ENCODE measurements around the gene CACNA1I. TPM values are rescaled to one million over a fixed set of nuclear protein-coding genes. Genes with fewer than 3 reads are reported as not detected.
A peak's percentile ranks its signal among the peaks of the same experiment; 100 is the strongest.

Gene CACNA1I
- total RNA-seq, 1 experiment from 2014 or later = 2.1 TPM

DNA sequence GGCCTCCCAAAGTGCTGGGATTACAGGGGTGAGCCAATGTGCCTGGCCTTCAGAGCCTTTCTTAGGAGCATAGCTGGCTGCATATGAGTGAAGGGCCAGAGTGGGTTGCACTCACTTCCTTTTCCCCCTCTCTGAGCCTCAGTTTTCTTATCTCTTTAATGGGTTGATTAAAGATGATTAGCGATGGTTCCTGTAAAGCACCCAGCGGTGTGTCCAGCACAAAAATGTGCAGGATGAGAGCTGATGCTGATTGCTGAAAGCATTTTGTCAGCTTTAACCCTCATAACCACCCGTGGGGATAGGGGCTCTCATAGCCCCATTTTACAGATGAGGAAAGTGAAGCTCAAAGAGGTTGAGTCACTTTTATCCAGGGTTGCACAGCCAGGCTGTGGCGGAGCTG, 5.5 kb downstream of the CACNA1I start:
- Mint-ChIP-seq H3K36me3 (no peaks in the 10 kb centered on the region), H3K27ac (no peak overlapping the region), H3K4me1 (peaks cover 12% of the 10 kb centered on the region), H3K4me3 (no peak overlapping the region), H3K27me3 (ENCODE audit: low read depth) (no peaks in the 10 kb centered on the region; the same call in 1 of the 2 replicates), H3K9me3 (no peaks in the 10 kb centered on the region)
- no peak for DNase-seq (ENCODE audit: low spot score)
- ATAC-seq = no peak
- ChIA-PET CTCF (interaction anchor here (0.9 to 1.5 kb wide), 3 partner anchors 14 to 35 kb away, joined by 3 to 5 read pairs (median 3); no protein-coding TSS in a partner anchor), POLR2A (no interaction called here)
- TF ChIP-seq, protein P1, sequence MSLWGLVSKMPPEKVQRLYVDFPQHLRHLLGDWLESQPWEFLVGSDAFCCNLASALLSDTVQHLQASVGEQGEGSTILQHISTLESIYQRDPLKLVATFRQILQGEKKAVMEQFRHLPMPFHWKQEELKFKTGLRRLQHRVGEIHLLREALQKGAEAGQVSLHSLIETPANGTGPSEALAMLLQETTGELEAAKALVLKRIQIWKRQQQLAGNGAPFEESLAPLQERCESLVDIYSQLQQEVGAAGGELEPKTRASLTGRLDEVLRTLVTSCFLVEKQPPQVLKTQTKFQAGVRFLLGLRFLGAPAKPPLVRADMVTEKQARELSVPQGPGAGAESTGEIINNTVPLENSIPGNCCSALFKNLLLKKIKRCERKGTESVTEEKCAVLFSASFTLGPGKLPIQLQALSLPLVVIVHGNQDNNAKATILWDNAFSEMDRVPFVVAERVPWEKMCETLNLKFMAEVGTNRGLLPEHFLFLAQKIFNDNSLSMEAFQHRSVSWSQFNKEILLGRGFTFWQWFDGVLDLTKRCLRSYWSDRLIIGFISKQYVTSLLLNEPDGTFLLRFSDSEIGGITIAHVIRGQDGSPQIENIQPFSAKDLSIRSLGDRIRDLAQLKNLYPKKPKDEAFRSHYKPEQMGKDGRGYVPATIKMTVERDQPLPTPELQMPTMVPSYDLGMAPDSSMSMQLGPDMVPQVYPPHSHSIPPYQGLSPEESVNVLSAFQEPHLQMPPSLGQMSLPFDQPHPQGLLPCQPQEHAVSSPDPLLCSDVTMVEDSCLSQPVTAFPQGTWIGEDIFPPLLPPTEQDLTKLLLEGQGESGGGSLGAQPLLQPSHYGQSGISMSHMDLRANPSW (CRISPR knock-in tag; conservative IDR thresholded peaks at IDR 0.05; ENCODE audit: low read depth) = no peak
- TF ChIP-seq ZNF512 (CRISPR knock-in tag; IDR thresholded peaks at IDR 0.05; ENCODE audit: borderline replicate concordance) = no peak
- TF ChIP-seq GTF2I (CRISPR knock-in tag; conservative IDR thresholded peaks at IDR 0.05) = peak; percentile 44; the same call in 1 of the 2 replicates

DNA sequence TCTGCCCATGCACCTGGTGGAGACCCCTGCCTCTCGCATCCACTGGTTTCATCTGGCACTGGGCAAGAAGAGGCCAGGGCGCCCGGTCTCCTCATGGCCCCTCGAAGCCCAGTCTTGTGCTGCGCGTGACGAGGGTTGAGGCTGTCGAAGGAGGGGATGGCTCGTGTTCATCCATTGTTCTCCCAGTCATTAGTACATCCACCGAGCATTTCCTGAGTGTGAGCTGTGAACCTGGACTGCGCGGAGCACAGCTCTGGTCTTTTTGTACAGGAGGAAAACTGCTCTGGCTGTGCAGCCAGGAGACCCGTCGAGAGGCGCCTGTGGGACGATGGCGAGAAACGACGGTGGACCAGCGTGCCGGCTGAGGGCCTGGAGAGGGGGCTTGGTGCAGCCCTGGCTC, 6.8 kb downstream of the CACNA1I start:
- Mint-ChIP-seq H3K4me3 (no peak overlapping the region), H3K27me3 (ENCODE audit: low read depth) (no peaks in the 10 kb centered on the region; the same call in 1 of the 2 replicates), H3K9me3 (no peaks in the 10 kb centered on the region), H3K36me3 (no peaks in the 10 kb centered on the region), H3K4me1 (peaks cover 12% of the 10 kb centered on the region), H3K27ac (no peak overlapping the region)
- ChIA-PET POLR2A (interaction anchor here (0.8 kb wide), 1 partner anchor 8 kb away, joined by 4 read pairs; no protein-coding TSS in a partner anchor), CTCF (interaction anchor here (1.0 to 1.5 kb wide), 3 partner anchors 18 to 47 kb away, joined by 3 to 5 read pairs (median 5); no protein-coding TSS in a partner anchor)
- no peak for TF ChIP-seq USF1 (CRISPR knock-in tag; IDR thresholded peaks at IDR 0.05)
- no peak for TF ChIP-seq MAX (CRISPR knock-in tag; IDR thresholded peaks at IDR 0.05)
- TF ChIP-seq NFE2L1 (CRISPR knock-in tag; IDR thresholded peaks at IDR 0.05) = no peak
- no peak for TF ChIP-seq E2F1 (CRISPR knock-in tag; IDR thresholded peaks at IDR 0.05)
- TF ChIP-seq ZNF317 (CRISPR knock-in tag; IDR thresholded peaks at IDR 0.05; ENCODE audit: borderline replicate concordance, low read depth) = no peak
- no peak for TF ChIP-seq ZNF138 (CRISPR knock-in tag; conservative IDR thresholded peaks at IDR 0.05)
- TF ChIP-seq SMAD4 (CRISPR knock-in tag; IDR thresholded peaks at IDR 0.05) = no peak
- DNase-seq (ENCODE audit: low spot score) = no peak
- no peak for ATAC-seq

GRCh38 chr22:39577900-39578299, 7.3 kb downstream of the CACNA1I start:
- ATAC-seq (no peak), DNase-seq (ENCODE audit: low spot score) (no peak)
- Mint-ChIP-seq H3K9me3 (peaks cover 3% of the 10 kb centered on the region), H3K36me3 (no peaks in the 10 kb centered on the region), H3K4me3 (no peak overlapping the region), H3K27ac (no peak overlapping the region), H3K4me1 (peaks cover 12% of the 10 kb centered on the region), H3K27me3 (ENCODE audit: low read depth) (no peaks in the 10 kb centered on the region; the same call in 1 of the 2 replicates)
- ChIA-PET CTCF (interaction anchor here (1.0 kb wide), 1 partner anchor 46 kb away, joined by 3 read pairs; no protein-coding TSS in a partner anchor), POLR2A (interaction anchor here (0.6 kb wide), 1 partner anchor 36 kb away, joined by 6 read pairs; no protein-coding TSS in a partner anchor)
- TF ChIP-seq ZNF317 (CRISPR knock-in tag; IDR thresholded peaks at IDR 0.05; ENCODE audit: borderline replicate concordance, low read depth) (no peak), ATF1 (CRISPR knock-in tag; IDR thresholded peaks at IDR 0.05) (no peak), CBFB (CRISPR knock-in tag; IDR thresholded peaks at IDR 0.05; ENCODE audit: low read depth) (no peak), GABPB1 (CRISPR knock-in tag; IDR thresholded peaks at IDR 0.05) (no peak), CREB1 (CRISPR knock-in tag; IDR thresholded peaks at IDR 0.05) (no peak), USF1 (CRISPR knock-in tag; IDR thresholded peaks at IDR 0.05) (no peak)
- TF ChIP-seq, protein P2, sequence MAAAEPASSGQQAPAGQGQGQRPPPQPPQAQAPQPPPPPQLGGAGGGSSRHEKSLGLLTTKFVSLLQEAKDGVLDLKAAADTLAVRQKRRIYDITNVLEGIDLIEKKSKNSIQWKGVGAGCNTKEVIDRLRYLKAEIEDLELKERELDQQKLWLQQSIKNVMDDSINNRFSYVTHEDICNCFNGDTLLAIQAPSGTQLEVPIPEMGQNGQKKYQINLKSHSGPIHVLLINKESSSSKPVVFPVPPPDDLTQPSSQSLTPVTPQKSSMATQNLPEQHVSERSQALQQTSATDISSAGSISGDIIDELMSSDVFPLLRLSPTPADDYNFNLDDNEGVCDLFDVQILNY (CRISPR knock-in tag; IDR thresholded peaks at IDR 0.05) = no peak
- TF ChIP-seq, protein P3, sequence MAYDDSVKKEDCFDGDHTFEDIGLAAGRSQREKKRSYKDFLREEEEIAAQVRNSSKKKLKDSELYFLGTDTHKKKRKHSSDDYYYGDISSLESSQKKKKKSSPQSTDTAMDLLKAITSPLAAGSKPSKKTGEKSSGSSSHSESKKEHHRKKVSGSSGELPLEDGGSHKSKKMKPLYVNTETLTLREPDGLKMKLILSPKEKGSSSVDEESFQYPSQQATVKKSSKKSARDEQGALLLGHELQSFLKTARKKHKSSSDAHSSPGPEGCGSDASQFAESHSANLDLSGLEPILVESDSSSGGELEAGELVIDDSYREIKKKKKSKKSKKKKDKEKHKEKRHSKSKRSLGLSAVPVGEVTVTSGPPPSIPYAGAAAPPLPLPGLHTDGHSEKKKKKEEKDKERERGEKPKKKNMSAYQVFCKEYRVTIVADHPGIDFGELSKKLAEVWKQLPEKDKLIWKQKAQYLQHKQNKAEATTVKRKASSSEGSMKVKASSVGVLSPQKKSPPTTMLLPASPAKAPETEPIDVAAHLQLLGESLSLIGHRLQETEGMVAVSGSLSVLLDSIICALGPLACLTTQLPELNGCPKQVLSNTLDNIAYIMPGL (CRISPR knock-in tag; IDR thresholded peaks at IDR 0.05) = no peak
- TF ChIP-seq, protein P4, sequence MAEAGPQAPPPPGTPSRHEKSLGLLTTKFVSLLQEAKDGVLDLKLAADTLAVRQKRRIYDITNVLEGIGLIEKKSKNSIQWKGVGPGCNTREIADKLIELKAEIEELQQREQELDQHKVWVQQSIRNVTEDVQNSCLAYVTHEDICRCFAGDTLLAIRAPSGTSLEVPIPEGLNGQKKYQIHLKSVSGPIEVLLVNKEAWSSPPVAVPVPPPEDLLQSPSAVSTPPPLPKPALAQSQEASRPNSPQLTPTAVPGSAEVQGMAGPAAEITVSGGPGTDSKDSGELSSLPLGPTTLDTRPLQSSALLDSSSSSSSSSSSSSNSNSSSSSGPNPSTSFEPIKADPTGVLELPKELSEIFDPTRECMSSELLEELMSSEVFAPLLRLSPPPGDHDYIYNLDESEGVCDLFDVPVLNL (CRISPR knock-in tag; IDR thresholded peaks at IDR 0.05; ENCODE audit: borderline replicate concordance, low read depth) = no peak
